HepG2 (cell line): ENCODE data around the gene B3GALT5. TPM values are rescaled to one million over a fixed set of nuclear protein-coding genes. Genes with fewer than 3 reads are reported as not detected.
A peak's percentile ranks its signal among the peaks of the same experiment; 100 is the strongest.

Source experiments
- ATAC-seq: fragments of 200-7000 bp; cut with Tn5 transposase; 3 replicates; pipeline ENCODE4 v1.9.1; 2020; ENCODE audit warnings: mild to moderate bottlenecking, moderate library complexity
- BruUV-seq: library from RNA; stranded (reverse); fragments of 400-500 nt; replicated peaks from 2 replicates; lab custom pipeline; 2021; lab: Mats Ljungman, UMichigan
- CTCF ChIA-PET: fragments of 300-600 bp; formaldehyde crosslinking; extraction: SDS; loops from one replicate; lab custom pipeline; 2021; ENCODE audit warnings: low total read pairs, inconsistent platforms, low intra/inter-chr PET ratio; lab: Yijun Ruan, JAX
- POLR2A ChIA-PET: fragments of 350-600 bp; sonication (Branson Sonifier 250); formaldehyde crosslinking; loops from one replicate; lab custom pipeline; 2020; ENCODE audit warnings: antibody characterized with exemption, inconsistent platforms; lab: Yijun Ruan, JAX
- DNase-seq: peaks from one replicate; pipeline ENCODE4 v3.0.0-alpha.2; 2015; ENCODE audit warnings: low spot score
- FAIRE-seq: peaks from 3 replicates; lab custom pipeline; 2011; peaks lifted over from hg19 to GRCh38; lab: Jason Lieb, UNC
- H2AFZ ChIP-seq: one replicate; pipeline ENCODE4 v1.6.1; 2011; ENCODE audit warnings: low read length, inconsistent platforms
- H3K27ac ChIP-seq: fragments of 300-600 bp; 3 replicates; pipeline ENCODE4 v1.8.0; 2011; ENCODE audit warnings: mixed run types, mild to moderate bottlenecking, mixed read lengths, low read length, inconsistent platforms; ENCODE audit not compliant: insufficient read depth; ENCODE audit errors: extremely low read length
- H3K27me3 ChIP-seq, 2 experiments: fragments of 200-600 bp in 1 of 2; 2 replicates in 1 of 2; 3 replicates in 1 of 2; pipeline versions ENCODE4 v1.6.0 to v1.8.0; 2011; ENCODE audit warnings: low read length in 2 of 2, mild to moderate bottlenecking in 2 of 2, moderate library complexity in 2 of 2, inconsistent platforms in 1 of 2; ENCODE audit not compliant: insufficient read depth in 2 of 2, control insufficient read depth in 1 of 2
- H3K36me3 ChIP-seq, 2 experiments: fragments of 200-600 bp in 1 of 2; replicated peaks in 1 of 2; 2 replicates in 1 of 2; 3 replicates in 1 of 2; pipeline versions ENCODE4 v1.5.1 to v1.8.0; 2011; ENCODE audit warnings: low read length in 2 of 2, inconsistent platforms in 1 of 2; ENCODE audit not compliant: insufficient read depth in 2 of 2, control insufficient read depth in 1 of 2
- H3K4me1 ChIP-seq: 2 replicates; pipeline ENCODE4 v1.5.1; 2012; ENCODE audit warnings: low read length, inconsistent platforms; ENCODE audit not compliant: insufficient read depth
- H3K4me2 ChIP-seq: 2 replicates; pipeline ENCODE4 v1.6.0; 2011; ENCODE audit warnings: low read depth, low read length, inconsistent platforms
- H3K4me3 ChIP-seq, 3 experiments: fragments of 200-600 bp in 1 of 3; sonication (generic), shearing (Covaris generic) in 1 of 3; replicated peaks in 1 of 3; 2 replicates each; pipeline ENCODE4 v1.5.1; 2011 to 2016; ENCODE audit warnings: low read length in 3 of 3, inconsistent platforms in 2 of 3, low read depth in 2 of 3, mild to moderate bottlenecking in 2 of 3, control low read depth in 1 of 3, mixed read lengths in 1 of 3; ENCODE audit not compliant: insufficient read depth in 1 of 3
- H3K79me2 ChIP-seq: one replicate; pipeline ENCODE4 v1.6.1; 2011; ENCODE audit warnings: low read length, inconsistent platforms; ENCODE audit not compliant: insufficient read depth
- H3K9ac ChIP-seq: 2 replicates; pipeline ENCODE4 v1.6.0; 2011; ENCODE audit warnings: mild to moderate bottlenecking, low read depth, low read length, inconsistent platforms; ENCODE audit not compliant: insufficient read depth
- H3K9me3 ChIP-seq: 2 replicates; pipeline ENCODE4 v1.5.1; 2012; ENCODE audit warnings: mild to moderate bottlenecking, low read length
- H4K20me1 ChIP-seq: 2 replicates; pipeline ENCODE4 v1.6.0; 2011; ENCODE audit warnings: inconsistent platforms, mild to moderate bottlenecking, low read length, moderate library complexity; ENCODE audit not compliant: insufficient read depth
- ARNT ChIP-seq: fragments of 450-650 bp; IDR thresholded peaks from 2 replicates; pipeline ENCODE4 v1.6.1; 2017
- ETV6 ChIP-seq: sonication (generic); formaldehyde crosslinking; conservative IDR thresholded peaks from 2 replicates; pipeline ENCODE4 v1.4.0; 2020; ENCODE audit warnings: missing genetic modification reagents
- HDAC1 ChIP-seq: sonication (generic); formaldehyde crosslinking; IDR thresholded peaks from 2 replicates; pipeline ENCODE4 v1.5.1; 2020; ENCODE audit warnings: mild to moderate bottlenecking, missing genetic modification reagents
- MTF2 ChIP-seq: sonication (generic); formaldehyde crosslinking; IDR thresholded peaks from 2 replicates; pipeline ENCODE4 v1.5.0; 2020; ENCODE audit warnings: missing genetic modification reagents, borderline replicate concordance
- SCMH1 ChIP-seq: sonication (generic); formaldehyde crosslinking; IDR thresholded peaks from 2 replicates; pipeline ENCODE4 v1.9.0; 2021; ENCODE audit warnings: missing genetic modification reagents, mild to moderate bottlenecking, borderline replicate concordance
- TBX2 ChIP-seq: sonication (generic); formaldehyde crosslinking; IDR thresholded peaks from 2 replicates; pipeline ENCODE4 v1.5.0; 2020; ENCODE audit warnings: missing genetic modification reagents, mild to moderate bottlenecking, borderline replicate concordance
- TSC22D2 ChIP-seq: sonication (generic); formaldehyde crosslinking; IDR thresholded peaks from 2 replicates; pipeline ENCODE4 v1.5.1; 2020; ENCODE audit warnings: missing genetic modification reagents, mild to moderate bottlenecking, borderline replicate concordance
- ZBTB8A ChIP-seq: sonication (generic); formaldehyde crosslinking; IDR thresholded peaks from 2 replicates; pipeline ENCODE4 v1.4.0; 2020; ENCODE audit warnings: mild to moderate bottlenecking, low read depth, missing genetic modification reagents, borderline replicate concordance
- ZNF543 ChIP-seq: sonication (generic); formaldehyde crosslinking; IDR thresholded peaks from 2 replicates; pipeline ENCODE4 v1.4.0; 2020; ENCODE audit warnings: mild to moderate bottlenecking, missing genetic modification reagents
- ZNF567 ChIP-seq: sonication (generic); formaldehyde crosslinking; IDR thresholded peaks from 2 replicates; pipeline ENCODE4 v1.8.1; 2023; ENCODE audit warnings: mild to moderate bottlenecking, missing genetic modification reagents, borderline replicate concordance
- ZNF660 ChIP-seq: sonication (generic); formaldehyde crosslinking; IDR thresholded peaks from 2 replicates; pipeline ENCODE4 v1.5.1; 2020; ENCODE audit warnings: mild to moderate bottlenecking, low read depth, missing genetic modification reagents, borderline replicate concordance
- WGBS: methylation state at CpG from one replicate; pipeline ENCODE4 v1.1.6; 2017; ENCODE audit warnings: low lambda C conversion rate; 5-methylcytosine and 5-hydroxymethylcytosine counted together
- in situ Hi-C: cut with HindIII; loops from 2 replicates; pipeline ENCODE4 v1.10.0; 2017; ENCODE audit warnings: low pct_unique_long_range_greater_than_20kb; ENCODE audit not compliant: extremely low pct_ligation_motif_present
- intact Hi-C: fragments of 100-400 bp; cut with micrococcal nuclease; formaldehyde crosslinking; loops from one replicate; pipeline ENCODE4 v1.10.0; 2022; ENCODE audit not compliant: unreplicated experiment
- polyA plus RNA-seq, 8 experiments: library from polyadenylated mRNA; depleted of rRNA in 3 of 8; stranded (reverse) in 7 of 8; unstranded in 1 of 8; fragments of >200 nt; fragmentation: Illumina TruSeq in 4 of 8; extraction: Trizol in 4 of 8; gene quantifications; 2 replicates each; pipeline versions ENCODE4 v1.2.1 to v1.2.3, GENCODE V29; 2011 to 2016; ENCODE audit warnings: low read depth in 4 of 8, missing spikeins in 1 of 8, mixed read lengths in 1 of 8; ENCODE audit not compliant: insufficient read depth in 1 of 8
- total RNA-seq, 5 experiments: library from RNA; depleted of rRNA; stranded (reverse); fragments of >200 nt; fragmentation: Illumina TruSeq; extraction: Trizol; gene quantifications; 2 replicates each; pipeline ENCODE4 v1.2.3, GENCODE V29; 2016; ENCODE audit warnings: low read depth in 1 of 5
- TF ChIP-seq, protein P1 (sequence below): sonication (generic); formaldehyde crosslinking; IDR thresholded peaks from 2 replicates; pipeline ENCODE4 v1.9.0; 2021; ENCODE audit warnings: missing genetic modification reagents, borderline replicate concordance
- TF ChIP-seq, protein P2 (sequence below): sonication (generic); formaldehyde crosslinking; IDR thresholded peaks from 2 replicates; pipeline ENCODE4 v1.8.1; 2023; ENCODE audit warnings: mild to moderate bottlenecking, missing genetic modification reagents
- TF ChIP-seq, protein P3 (sequence below): fragments of 450-650 bp; IDR thresholded peaks from 2 replicates; pipeline ENCODE4 v1.6.1; 2016
- TF ChIP-seq, protein P4 (sequence below): sonication (generic); formaldehyde crosslinking; IDR thresholded peaks from 2 replicates; pipeline ENCODE4 v1.5.1; 2020; ENCODE audit warnings: missing genetic modification reagents, mild to moderate bottlenecking, borderline replicate concordance
- TF ChIP-seq, protein P5 (sequence below): IDR thresholded peaks from 2 replicates; pipeline ENCODE4 v1.6.1; 2016; ENCODE audit warnings: missing compliant biosample characterization, missing genetic modification reagents, borderline replicate concordance

B3GALT5 gene
- total and polyA plus RNA-seq, 2 of the 13 experiments (the other 11 are each of a cell fraction or from before 2014, with no cell fraction given): 0.02 to 0.03 TPM

DNA sequence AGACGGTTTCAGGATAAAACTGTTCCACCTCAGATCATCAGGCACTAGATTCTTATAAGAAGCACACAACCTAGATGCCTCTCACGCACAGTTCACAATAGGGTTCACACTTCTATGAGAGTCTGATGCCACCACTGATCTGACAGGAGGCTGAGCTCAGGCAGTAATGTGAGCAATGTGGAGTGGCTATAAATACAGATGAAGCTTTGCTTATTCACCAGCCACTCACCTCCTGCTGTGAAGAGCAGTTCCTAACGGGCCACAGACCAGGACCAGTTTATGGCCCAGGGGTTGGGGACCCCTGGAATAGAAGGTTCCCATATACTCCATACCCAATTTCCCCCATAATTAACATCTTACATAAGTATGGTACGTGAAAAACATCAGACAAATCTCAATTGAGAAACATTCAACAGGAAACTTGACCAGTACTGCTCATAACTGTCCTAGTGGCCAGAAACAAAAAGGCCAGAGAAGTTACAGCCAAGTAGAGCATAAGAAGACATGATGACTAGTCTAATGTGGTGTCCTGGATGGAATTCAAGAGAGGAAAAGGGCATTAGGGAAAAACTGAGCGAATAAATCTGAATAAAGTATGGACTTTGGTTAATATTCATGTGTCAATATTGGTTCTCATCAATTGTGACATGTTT, 107.5 kb downstream of the B3GALT5 start:
- H3K4me2 ChIP-seq: no peak overlapping the region
- ChIA-PET CTCF (no interaction called here), POLR2A (no interaction called here)
- no peaks in the 10 kb centered on the region for H3K4me1 ChIP-seq
- no peak overlapping the region for H3K9ac ChIP-seq
- no peaks in the 10 kb centered on the region for H3K9me3 ChIP-seq
- no peak for FAIRE-seq
- H3K79me2 ChIP-seq: no peaks in the 10 kb centered on the region
- no peaks in the 10 kb centered on the region for H3K36me3 ChIP-seq
- H3K27me3 ChIP-seq: no peaks in the 10 kb centered on the region
- no peak for DNase-seq
- in situ Hi-C loops (no loop called here), intact Hi-C loops (no loop called here)
- 18% methylated on average over 5 of the region's 5 CpGs for WGBS
- H3K4me3 ChIP-seq: no peak overlapping the region
- no peaks in the 10 kb centered on the region for H4K20me1 ChIP-seq
- BruUV-seq: no TSS peak
- peak; percentile 47; the same call in 1 of the 3 replicates for ATAC-seq
- no peak overlapping the region for H2AFZ ChIP-seq
- H3K27ac ChIP-seq: no peak overlapping the region
- TF ChIP-seq SCMH1 (CRISPR knock-in tag): no peak
- TF ChIP-seq HDAC1 (CRISPR knock-in tag): no peak
- no peak for TF ChIP-seq ETV6
- TF ChIP-seq, protein P1, sequence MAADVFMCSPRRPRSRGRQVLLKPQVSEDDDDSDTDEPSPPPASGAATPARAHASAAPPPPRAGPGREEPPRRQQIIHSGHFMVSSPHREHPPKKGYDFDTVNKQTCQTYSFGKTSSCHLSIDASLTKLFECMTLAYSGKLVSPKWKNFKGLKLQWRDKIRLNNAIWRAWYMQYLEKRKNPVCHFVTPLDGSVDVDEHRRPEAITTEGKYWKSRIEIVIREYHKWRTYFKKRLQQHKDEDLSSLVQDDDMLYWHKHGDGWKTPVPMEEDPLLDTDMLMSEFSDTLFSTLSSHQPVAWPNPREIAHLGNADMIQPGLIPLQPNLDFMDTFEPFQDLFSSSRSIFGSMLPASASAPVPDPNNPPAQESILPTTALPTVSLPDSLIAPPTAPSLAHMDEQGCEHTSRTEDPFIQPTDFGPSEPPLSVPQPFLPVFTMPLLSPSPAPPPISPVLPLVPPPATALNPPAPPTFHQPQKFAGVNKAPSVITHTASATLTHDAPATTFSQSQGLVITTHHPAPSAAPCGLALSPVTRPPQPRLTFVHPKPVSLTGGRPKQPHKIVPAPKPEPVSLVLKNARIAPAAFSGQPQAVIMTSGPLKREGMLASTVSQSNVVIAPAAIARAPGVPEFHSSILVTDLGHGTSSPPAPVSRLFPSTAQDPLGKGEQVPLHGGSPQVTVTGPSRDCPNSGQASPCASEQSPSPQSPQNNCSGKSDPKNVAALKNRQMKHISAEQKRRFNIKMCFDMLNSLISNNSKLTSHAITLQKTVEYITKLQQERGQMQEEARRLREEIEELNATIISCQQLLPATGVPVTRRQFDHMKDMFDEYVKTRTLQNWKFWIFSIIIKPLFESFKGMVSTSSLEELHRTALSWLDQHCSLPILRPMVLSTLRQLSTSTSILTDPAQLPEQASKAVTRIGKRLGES (CRISPR knock-in tag): no peak
- TF ChIP-seq ZNF567 (CRISPR knock-in tag): no peak
- TF ChIP-seq ZBTB8A: no peak
- TF ChIP-seq, protein P2, sequence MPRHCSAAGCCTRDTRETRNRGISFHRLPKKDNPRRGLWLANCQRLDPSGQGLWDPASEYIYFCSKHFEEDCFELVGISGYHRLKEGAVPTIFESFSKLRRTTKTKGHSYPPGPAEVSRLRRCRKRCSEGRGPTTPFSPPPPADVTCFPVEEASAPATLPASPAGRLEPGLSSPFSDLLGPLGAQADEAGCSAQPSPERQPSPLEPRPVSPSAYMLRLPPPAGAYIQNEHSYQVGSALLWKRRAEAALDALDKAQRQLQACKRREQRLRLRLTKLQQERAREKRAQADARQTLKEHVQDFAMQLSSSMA (CRISPR knock-in tag): no peak
- TF ChIP-seq, protein P3, sequence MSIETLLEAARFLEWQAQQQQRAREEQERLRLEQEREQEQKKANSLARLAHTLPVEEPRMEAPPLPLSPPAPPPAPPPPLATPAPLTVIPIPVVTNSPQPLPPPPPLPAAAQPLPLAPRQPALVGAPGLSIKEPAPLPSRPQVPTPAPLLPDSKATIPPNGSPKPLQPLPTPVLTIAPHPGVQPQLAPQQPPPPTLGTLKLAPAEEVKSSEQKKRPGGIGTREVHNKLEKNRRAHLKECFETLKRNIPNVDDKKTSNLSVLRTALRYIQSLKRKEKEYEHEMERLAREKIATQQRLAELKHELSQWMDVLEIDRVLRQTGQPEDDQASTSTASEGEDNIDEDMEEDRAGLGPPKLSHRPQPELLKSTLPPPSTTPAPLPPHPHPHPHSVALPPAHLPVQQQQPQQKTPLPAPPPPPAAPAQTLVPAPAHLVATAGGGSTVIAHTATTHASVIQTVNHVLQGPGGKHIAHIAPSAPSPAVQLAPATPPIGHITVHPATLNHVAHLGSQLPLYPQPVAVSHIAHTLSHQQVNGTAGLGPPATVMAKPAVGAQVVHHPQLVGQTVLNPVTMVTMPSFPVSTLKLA: no peak
- TF ChIP-seq, protein P4, sequence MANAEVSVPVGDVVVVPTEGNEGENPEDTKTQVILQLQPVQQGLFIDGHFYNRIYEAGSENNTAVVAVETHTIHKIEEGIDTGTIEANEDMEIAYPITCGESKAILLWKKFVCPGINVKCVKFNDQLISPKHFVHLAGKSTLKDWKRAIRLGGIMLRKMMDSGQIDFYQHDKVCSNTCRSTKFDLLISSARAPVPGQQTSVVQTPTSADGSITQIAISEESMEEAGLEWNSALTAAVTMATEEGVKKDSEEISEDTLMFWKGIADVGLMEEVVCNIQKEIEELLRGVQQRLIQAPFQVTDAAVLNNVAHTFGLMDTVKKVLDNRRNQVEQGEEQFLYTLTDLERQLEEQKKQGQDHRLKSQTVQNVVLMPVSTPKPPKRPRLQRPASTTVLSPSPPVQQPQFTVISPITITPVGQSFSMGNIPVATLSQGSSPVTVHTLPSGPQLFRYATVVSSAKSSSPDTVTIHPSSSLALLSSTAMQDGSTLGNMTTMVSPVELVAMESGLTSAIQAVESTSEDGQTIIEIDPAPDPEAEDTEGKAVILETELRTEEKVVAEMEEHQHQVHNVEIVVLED (CRISPR knock-in tag): no peak
- TF ChIP-seq MTF2 (CRISPR knock-in tag): no peak
- TF ChIP-seq ZNF660 (CRISPR knock-in tag): no peak
- TF ChIP-seq, protein P5, sequence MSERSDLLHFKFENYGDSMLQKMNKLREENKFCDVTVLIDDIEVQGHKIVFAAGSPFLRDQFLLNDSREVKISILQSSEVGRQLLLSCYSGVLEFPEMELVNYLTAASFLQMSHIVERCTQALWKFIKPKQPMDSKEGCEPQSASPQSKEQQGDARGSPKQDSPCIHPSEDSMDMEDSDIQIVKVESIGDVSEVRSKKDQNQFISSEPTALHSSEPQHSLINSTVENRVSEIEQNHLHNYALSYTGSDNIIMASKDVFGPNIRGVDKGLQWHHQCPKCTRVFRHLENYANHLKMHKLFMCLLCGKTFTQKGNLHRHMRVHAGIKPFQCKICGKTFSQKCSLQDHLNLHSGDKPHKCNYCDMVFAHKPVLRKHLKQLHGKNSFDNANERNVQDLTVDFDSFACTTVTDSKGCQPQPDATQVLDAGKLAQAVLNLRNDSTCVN: no peak
- TF ChIP-seq ARNT: no peak
- TF ChIP-seq TBX2: no peak
- no peak for TF ChIP-seq ZNF543 (CRISPR knock-in tag)
- TF ChIP-seq TSC22D2 (CRISPR knock-in tag): no peak
